BJ (cell line): Measurements from ENCODE around the gene TPST1. TPM values are rescaled to one million over a fixed set of nuclear protein-coding genes. Genes with fewer than 3 reads are reported as not detected.
A peak's percentile ranks its signal among the peaks of the same experiment; 100 is the strongest.
"Not testable (repeated sequence)": the region's sequence is repeated elsewhere in the genome, so short reads cannot be mapped to it uniquely, and the experiment has no call there.

Experiments used
- CTCF ChIA-PET: fragments of 350-600 bp; formaldehyde crosslinking; extraction: SDS; loops from one replicate; lab custom pipeline; 2021; ENCODE audit warnings: antibody characterized with exemption, inconsistent platforms; lab: Yijun Ruan, JAX
- POLR2A ChIA-PET: fragments of 300-600 bp; sonication (Branson Sonifier 250); formaldehyde crosslinking; extraction: SDS; loops from one replicate; lab custom pipeline; 2021; ENCODE audit warnings: antibody characterized with exemption; lab: Charles Lee
- DNase-seq: peaks from one replicate; pipeline ENCODE4 v3.0.0-alpha.2; 2011; ENCODE audit warnings: low read depth
- H3K27me3 ChIP-seq: 2 replicates; pipeline ENCODE4 v1.6.0; 2011; ENCODE audit warnings: low read length; ENCODE audit not compliant: control insufficient read depth, insufficient read depth
- H3K36me3 ChIP-seq: 2 replicates; pipeline ENCODE4 v1.5.1; 2011; ENCODE audit warnings: low read length; ENCODE audit not compliant: control insufficient read depth, insufficient read depth
- H3K4me3 ChIP-seq: 2 replicates; pipeline ENCODE4 v1.5.1; 2011; ENCODE audit warnings: low read depth, mild to moderate bottlenecking, control low read depth, low read length
- CTCF ChIP-seq: IDR thresholded peaks from 2 replicates; pipeline ENCODE4 v1.5.1; 2011; ENCODE audit warnings: low read depth, mild to moderate bottlenecking, control low read depth, inconsistent platforms, low read length, moderate library complexity; ENCODE audit not compliant: insufficient read depth
- polyA minus RNA-seq: library from RNA; depleted of rRNA, polyadenylated mRNA; stranded (reverse); fragments of >200 nt; gene quantifications from 2 replicates; pipeline ENCODE4 v1.2.3, GENCODE V29; 2011; rRNA and poly(A)+ RNA removed
- polyA plus RNA-seq: library from polyadenylated mRNA; depleted of rRNA; stranded (reverse); fragments of >200 nt; gene quantifications from 2 replicates; pipeline ENCODE4 v1.2.3, GENCODE V29; 2011; rRNA removed

Gene TPST1
- 34.9 and 38.9 TPM in 2 replicates for polyA plus RNA-seq
- 31.6 and 41.5 TPM in 2 replicates for polyA minus RNA-seq

DNA sequence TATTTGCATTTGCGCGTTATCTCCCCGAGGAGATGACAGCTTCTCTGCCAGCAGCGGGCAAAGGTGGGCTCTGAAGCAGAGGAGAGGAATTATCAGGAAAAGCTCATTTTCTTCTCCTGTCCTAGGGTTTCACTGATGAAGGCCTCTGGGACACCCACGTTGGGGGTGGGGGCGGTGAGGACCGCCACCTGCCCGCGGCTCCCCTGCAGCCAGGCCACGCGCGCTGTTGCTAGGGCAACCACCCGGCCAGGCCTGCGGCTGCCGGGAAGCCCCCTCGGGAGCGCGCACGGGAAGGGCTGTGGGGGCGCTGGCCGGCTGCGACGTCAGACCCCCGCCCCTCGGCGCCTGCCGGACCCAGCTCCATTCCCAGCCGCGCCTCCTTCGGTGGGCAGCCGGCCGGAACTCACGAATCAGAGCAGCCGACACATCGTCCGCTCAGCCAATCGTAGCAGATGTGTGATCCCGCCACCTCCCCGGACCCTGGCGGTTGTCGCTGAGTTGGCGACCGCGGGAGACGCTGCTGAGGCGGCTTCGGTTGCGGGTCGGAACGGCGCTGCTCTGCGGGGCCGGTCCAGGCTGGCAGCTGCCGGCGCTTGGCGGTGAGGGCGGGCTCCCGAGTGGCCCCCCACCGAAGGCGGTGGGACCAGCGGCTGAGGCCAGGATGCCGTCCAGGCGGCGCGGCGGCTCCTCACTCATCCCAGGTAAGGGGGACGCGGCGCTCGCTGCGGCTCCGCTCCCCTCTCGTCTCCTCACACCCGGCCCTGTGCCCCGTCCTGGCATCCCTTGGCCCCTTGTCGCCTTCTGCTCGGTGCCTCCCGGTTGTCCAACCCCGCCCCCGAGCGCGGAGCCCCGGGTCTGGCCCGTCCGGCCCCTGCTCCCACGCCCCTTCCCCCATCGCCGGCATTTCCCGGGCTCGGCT, at the start of gene TPST1:
TPST1 (plus strand) TSS at position 513 of the 919 bp plus-strand sequence. CDS start 35,092 bp downstream, outside the sequence.
- peak within 1 kb of the TSS; percentile 85 for H3K4me3 ChIP-seq
- peak; percentile 69 for TF ChIP-seq CTCF
- DNase-seq = peak; percentile 39
- H3K36me3 ChIP-seq = no peaks in the 10 kb centered on the region
- no peaks in the 10 kb centered on the region for H3K27me3 ChIP-seq
- ChIA-PET POLR2A (interaction anchor here (0.6 kb wide), 5 partner anchors 10 to 459 kb away, joined by 3 to 7 read pairs (median 4); no protein-coding TSS in a partner anchor), CTCF (interaction anchor here (1.0 to 1.8 kb wide), 4 partner anchors 13 to 209 kb away, joined by 3 to 9 read pairs (median 5); no protein-coding TSS in a partner anchor)

GRCh38 chr7:66156035-66156434, 49.1 kb upstream of the TPST1 start:
- H3K4me3 ChIP-seq, DNase-seq, POLR2A ChIA-PET, H3K27me3 ChIP-seq, H3K36me3 ChIP-seq: not testable (repeated sequence)
- CTCF ChIA-PET = interaction anchor here (0.7 kb wide), 1 partner anchor 170 kb away, joined by 3 read pairs; no protein-coding TSS in a partner anchor

- Histone ChIP-seq H3K36me3 (peaks cover 5% of the 10 kb centered on the region), H3K4me3 (no peak overlapping the region), H3K27me3 (no peaks in the 10 kb centered on the region)
- TF ChIP-seq CTCF = no peak
- POLR2A ChIA-PET = no interaction called here
- DNase-seq = no peak
- CTCF ChIA-PET = no interaction called here
These were observed 48.1 kb upstream of the TPST1 start for GRCh38 chr7:66157060-66157459.

DNA sequence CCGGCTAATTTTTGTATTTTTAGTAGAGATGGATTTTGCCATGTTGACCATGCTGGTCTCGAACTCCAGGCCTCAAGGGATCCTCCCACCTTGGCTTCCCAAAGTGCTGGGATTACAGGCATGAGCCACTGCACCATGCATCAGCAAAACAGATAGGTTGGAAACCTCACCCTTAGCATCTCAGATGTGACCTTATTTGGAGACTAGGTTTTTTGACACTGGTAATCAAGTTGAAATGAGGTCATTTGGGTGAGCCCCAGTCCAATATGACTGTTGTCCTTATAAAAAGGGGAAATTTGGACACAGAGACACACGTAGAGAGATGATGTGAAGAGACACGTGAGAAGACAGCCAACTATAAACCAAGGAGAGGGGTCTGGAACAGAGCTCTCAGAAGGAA, 42.5 kb upstream of the TPST1 start:
- CTCF ChIA-PET = interaction anchor here (0.9 kb wide), 1 partner anchor 22 kb away, joined by 3 read pairs; no protein-coding TSS in a partner anchor

DNA sequence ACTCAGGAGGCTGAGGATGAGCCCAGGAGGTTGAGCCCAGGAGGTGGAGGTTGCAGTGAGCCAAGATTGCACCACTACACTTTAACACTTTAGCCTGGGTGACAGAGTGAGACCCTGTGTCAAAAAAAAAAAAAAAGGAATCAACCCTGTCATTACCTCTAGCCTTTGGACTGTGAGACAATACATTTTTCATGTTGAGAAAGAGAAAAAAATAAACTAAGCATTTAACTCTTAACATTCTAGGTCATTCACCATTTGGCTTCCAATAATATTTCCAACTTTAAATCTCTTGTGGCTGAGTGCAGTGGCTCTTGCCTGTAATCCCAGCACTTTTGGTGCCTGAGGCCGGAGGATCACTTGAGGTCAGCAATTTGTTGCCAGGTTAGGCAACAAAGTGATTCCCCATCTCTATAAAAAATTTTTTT, 41.9 kb upstream of the TPST1 start:
- H3K36me3 ChIP-seq = no peaks in the 10 kb centered on the region
- CTCF ChIA-PET = no interaction called here

More for the DNA sequence above, 42.5 kb upstream of the TPST1 start:
- no peak for DNase-seq
- Histone ChIP-seq H3K36me3 (no peaks in the 10 kb centered on the region), H3K4me3 (no peak overlapping the region), H3K27me3 (no peaks in the 10 kb centered on the region)
- TF ChIP-seq CTCF = no peak
- POLR2A ChIA-PET = no interaction called here

More for the DNA sequence above, 41.9 kb upstream of the TPST1 start:
- no peak for DNase-seq
- POLR2A ChIA-PET = no interaction called here
- Histone ChIP-seq H3K4me3 (no peak overlapping the region), H3K27me3 (no peaks in the 10 kb centered on the region)
- no peak for TF ChIP-seq CTCF
